ENCODE results near the gene SH3RF2.

DNA sequence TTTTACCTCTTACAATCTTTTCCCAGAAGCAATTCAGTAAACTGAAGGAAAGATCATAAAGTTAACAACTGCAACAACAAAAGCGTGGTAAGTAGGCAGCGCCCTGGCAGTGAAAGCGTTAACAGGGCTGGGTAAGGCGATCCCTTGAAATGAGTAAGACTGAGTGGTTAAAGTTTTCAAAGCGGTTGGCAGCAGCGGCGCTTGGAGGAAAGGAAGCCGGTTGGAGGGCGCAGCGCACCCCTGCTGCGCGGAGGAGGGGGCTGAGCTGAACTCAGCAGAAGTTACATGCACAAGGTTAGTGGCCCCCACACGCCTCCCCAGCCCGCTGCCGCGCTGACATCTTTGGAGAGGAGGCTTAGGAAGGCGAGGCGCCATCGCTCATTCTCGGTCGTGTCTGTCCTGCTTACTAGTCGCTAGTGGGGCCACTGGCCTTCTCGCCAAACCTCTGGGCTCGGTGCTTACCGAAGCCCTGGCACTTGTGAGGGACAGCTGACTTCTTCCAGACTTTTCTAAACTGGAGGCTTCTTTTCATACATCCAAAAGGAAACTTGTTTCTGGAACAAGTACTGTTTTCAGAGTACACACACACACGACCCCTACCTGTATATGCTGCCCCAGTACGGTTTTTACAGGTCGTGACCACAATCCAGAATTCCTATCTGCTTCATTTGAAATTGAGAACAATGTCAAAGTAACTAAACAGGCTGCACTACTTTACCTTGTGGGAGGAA, at the start of gene SH3RF2:
- TF ChIP-seq, protein P1, sequence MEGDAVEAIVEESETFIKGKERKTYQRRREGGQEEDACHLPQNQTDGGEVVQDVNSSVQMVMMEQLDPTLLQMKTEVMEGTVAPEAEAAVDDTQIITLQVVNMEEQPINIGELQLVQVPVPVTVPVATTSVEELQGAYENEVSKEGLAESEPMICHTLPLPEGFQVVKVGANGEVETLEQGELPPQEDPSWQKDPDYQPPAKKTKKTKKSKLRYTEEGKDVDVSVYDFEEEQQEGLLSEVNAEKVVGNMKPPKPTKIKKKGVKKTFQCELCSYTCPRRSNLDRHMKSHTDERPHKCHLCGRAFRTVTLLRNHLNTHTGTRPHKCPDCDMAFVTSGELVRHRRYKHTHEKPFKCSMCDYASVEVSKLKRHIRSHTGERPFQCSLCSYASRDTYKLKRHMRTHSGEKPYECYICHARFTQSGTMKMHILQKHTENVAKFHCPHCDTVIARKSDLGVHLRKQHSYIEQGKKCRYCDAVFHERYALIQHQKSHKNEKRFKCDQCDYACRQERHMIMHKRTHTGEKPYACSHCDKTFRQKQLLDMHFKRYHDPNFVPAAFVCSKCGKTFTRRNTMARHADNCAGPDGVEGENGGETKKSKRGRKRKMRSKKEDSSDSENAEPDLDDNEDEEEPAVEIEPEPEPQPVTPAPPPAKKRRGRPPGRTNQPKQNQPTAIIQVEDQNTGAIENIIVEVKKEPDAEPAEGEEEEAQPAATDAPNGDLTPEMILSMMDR (IDR thresholded peaks at IDR 0.05) = no peak
- TF ChIP-seq POLR2A (IDR thresholded peaks at IDR 0.05) = peak; percentile 57 to 80
